Measurements from ENCODE around the gene BCL11A. TPM values are rescaled to one million over a fixed set of nuclear protein-coding genes. Genes with fewer than 3 reads are reported as not detected.

Gene BCL11A
- total and polyA plus RNA-seq, 2 experiments from 2014 or later = 3.5 to 8.9 TPM

DNA sequence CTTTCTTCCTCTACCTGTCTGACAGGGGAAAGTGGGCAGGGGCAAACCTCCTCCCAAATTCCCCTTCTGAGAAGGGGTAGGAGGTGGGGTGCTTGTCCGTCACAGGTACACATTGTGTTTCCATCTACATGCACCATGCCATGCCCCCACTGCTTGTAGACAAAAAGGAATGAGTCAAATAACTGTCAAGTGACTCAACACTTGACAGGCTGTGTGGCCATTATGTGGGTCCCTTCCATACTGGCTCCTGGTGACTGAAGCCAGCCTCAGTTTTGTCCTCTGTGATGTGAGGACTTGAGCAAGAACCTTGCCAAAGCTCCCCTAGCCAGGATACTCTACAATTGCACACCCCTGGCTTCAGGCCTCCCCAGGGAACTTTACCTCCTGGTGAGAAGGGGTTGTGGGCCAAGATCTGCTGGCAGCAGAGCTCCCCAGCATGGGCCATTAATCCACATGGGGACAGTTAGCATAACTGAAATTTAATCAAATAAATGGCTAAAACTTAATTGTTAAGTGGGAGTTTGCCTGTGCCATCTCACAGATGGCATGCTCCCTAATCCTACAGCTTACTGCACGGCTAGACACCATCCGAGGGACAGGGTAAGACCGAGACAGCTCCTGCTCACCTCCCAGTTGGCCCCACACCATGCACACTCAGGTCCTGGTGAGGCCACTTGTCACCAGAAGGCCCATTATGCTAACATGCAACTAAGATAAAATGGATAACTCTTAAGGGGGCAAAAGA is 140.2 kb downstream of the BCL11A start:
- Histone ChIP-seq H3K9me2 (ENCODE audit: insufficient read depth) (no peaks in the 10 kb centered on the region), H3K4me3 (no peak overlapping the region), H2AFZ (no peak overlapping the region), H4K20me1 (ENCODE audit: insufficient read depth) (no peaks in the 10 kb centered on the region), H3K4me2 (ENCODE audit: unreplicated experiment) (no peak overlapping the region), H3K79me2 (ENCODE audit: insufficient read depth) (no peaks in the 10 kb centered on the region), H3K9ac (no peak overlapping the region), H3K27ac (no peak overlapping the region), H3K4me1 (ENCODE audit: insufficient read depth) (no peaks in the 10 kb centered on the region), H3K27me3 (replicated peaks; ENCODE audit: insufficient read depth) (no peaks in the 10 kb centered on the region; the same call in 1 of the 2 replicates), H3K36me3 (ENCODE audit: low read depth) (no peaks in the 10 kb centered on the region), H3K9me3 (ENCODE audit: low read depth) (no peaks in the 10 kb centered on the region), H3F3A (ENCODE audit: insufficient read depth) (peaks cover 17% of the 10 kb centered on the region)
- 90 to 93% methylated on average over 4 of the region's 4 CpGs for WGBS, 2 experiments (ENCODE audit: low coverage in 1 of 2, low lambda C conversion rate in 2 of 2, missing lambda C conversion rate in 2 of 2)
- no peak for DNase-seq
- TF ChIP-seq EZH2phosphoT487 (IDR thresholded peaks at IDR 0.05; ENCODE audit: insufficient read depth, low read depth) (no peak), EZH2 (IDR thresholded peaks at IDR 0.05; ENCODE audit: insufficient read depth, poor library complexity, severe bottlenecking) (no peak)
- in situ Hi-C loops (cut with MboI) = no loop called here

GRCh38 chr2:60412620-60413019 is 140.8 kb downstream of the BCL11A start:
- in situ Hi-C loops (cut with MboI) = no loop called here
- Histone ChIP-seq H3K4me3 (no peak overlapping the region), H4K20me1 (ENCODE audit: insufficient read depth) (no peaks in the 10 kb centered on the region), H3K4me2 (ENCODE audit: unreplicated experiment) (no peak overlapping the region), H3K4me1 (ENCODE audit: insufficient read depth) (no peaks in the 10 kb centered on the region), H3K36me3 (ENCODE audit: low read depth) (no peaks in the 10 kb centered on the region), H2AFZ (no peak overlapping the region), H3K9me3 (ENCODE audit: low read depth) (no peaks in the 10 kb centered on the region), H3K27ac (no peak overlapping the region), H3F3A (ENCODE audit: insufficient read depth) (peaks cover 17% of the 10 kb centered on the region), H3K79me2 (ENCODE audit: insufficient read depth) (no peaks in the 10 kb centered on the region), H3K9ac (no peak overlapping the region), H3K27me3 (replicated peaks; ENCODE audit: insufficient read depth) (no peaks in the 10 kb centered on the region; the same call in 1 of the 2 replicates), H3K9me2 (ENCODE audit: insufficient read depth) (no peaks in the 10 kb centered on the region)
- 76 to 81% methylated on average over 5 of the region's 5 CpGs for WGBS, 2 experiments (ENCODE audit: low coverage in 1 of 2, low lambda C conversion rate in 2 of 2, missing lambda C conversion rate in 2 of 2)
- no peak for DNase-seq
- TF ChIP-seq EZH2phosphoT487 (IDR thresholded peaks at IDR 0.05; ENCODE audit: insufficient read depth, low read depth) (no peak), EZH2 (IDR thresholded peaks at IDR 0.05; ENCODE audit: insufficient read depth, poor library complexity, severe bottlenecking) (no peak)

DNA sequence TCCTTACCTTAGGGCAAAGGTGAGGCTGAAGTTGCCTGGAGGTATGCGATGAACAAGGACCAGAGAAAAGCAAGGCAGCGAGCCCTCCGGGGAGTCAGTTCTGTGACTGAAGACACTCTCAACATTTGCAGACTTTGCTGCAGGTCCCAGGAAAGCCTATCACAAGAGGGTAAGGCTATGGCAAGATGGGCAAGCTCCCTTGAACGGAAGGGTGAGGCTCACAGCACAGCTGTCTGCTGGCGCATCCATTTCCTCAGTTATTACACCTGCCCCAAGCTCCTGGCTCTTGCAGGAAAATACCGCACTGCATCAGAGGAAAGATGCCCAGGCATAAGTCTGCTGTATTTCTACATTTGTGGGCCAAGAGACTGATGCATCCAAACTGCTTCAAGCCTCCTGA is 141.4 kb downstream of the BCL11A start:
- Histone ChIP-seq H3F3A (ENCODE audit: insufficient read depth) (peaks cover 17% of the 10 kb centered on the region), H3K4me3 (no peak overlapping the region), H3K9ac (no peak overlapping the region), H3K36me3 (ENCODE audit: low read depth) (no peaks in the 10 kb centered on the region), H2AFZ (no peak overlapping the region), H3K4me2 (ENCODE audit: unreplicated experiment) (no peak overlapping the region), H3K9me2 (ENCODE audit: insufficient read depth) (no peaks in the 10 kb centered on the region), H4K20me1 (ENCODE audit: insufficient read depth) (no peaks in the 10 kb centered on the region), H3K9me3 (ENCODE audit: low read depth) (no peaks in the 10 kb centered on the region), H3K27ac (no peak overlapping the region), H3K4me1 (ENCODE audit: insufficient read depth) (no peaks in the 10 kb centered on the region), H3K79me2 (ENCODE audit: insufficient read depth) (no peaks in the 10 kb centered on the region), H3K27me3 (replicated peaks; ENCODE audit: insufficient read depth) (no peaks in the 10 kb centered on the region; the same call in 1 of the 2 replicates)
- no peak for DNase-seq
- in situ Hi-C loops (cut with MboI) = no loop called here
- 88 to 91% methylated on average over 6 of the region's 6 CpGs for WGBS, 2 experiments (ENCODE audit: low coverage in 1 of 2, low lambda C conversion rate in 2 of 2, missing lambda C conversion rate in 2 of 2)
- TF ChIP-seq EZH2 (IDR thresholded peaks at IDR 0.05; ENCODE audit: insufficient read depth, poor library complexity, severe bottlenecking) (no peak), EZH2phosphoT487 (IDR thresholded peaks at IDR 0.05; ENCODE audit: insufficient read depth, low read depth) (no peak)

DNA sequence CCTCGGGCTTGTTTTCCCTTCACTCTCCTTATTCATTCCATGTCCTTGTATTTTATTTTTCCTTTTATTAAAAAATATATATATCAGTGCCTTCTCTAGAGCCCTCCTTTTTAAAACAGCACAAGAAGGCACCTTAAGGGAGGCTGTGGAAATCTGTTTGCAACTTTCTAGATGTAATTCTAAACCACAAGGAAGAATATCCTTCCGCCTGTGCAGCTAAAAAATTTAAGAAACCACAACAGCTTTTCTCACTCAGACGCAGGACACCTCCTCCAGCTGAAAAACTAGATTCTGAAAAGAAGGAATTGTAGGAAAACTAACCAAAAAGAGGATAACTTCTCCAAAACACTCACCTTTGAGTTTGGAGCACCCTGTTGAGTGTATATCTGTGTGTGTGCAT is 142.2 kb downstream of the BCL11A start:
- H3K27ac ChIP-seq = no peak overlapping the region
- no peak overlapping the region for H3K9ac ChIP-seq
- DNase-seq = no peak
- no peak overlapping the region for H2AFZ ChIP-seq
- H3K9me2 ChIP-seq (ENCODE audit: insufficient read depth) = no peaks in the 10 kb centered on the region
- WGBS, 2 experiments (ENCODE audit: low coverage in 1 of 2, low lambda C conversion rate in 2 of 2, missing lambda C conversion rate in 2 of 2) = 56 to 60% methylated on average over 3 of the region's 3 CpGs
- H3K4me3 ChIP-seq = no peak overlapping the region
- no peaks in the 10 kb centered on the region for H3K36me3 ChIP-seq (ENCODE audit: low read depth)
- TF ChIP-seq EZH2 (IDR thresholded peaks at IDR 0.05; ENCODE audit: insufficient read depth, poor library complexity, severe bottlenecking) = no peak
- TF ChIP-seq EZH2phosphoT487 (IDR thresholded peaks at IDR 0.05; ENCODE audit: insufficient read depth, low read depth) = no peak
- H3K27me3 ChIP-seq (replicated peaks; ENCODE audit: insufficient read depth) = no peaks in the 10 kb centered on the region; the same call in 1 of the 2 replicates
- no peaks in the 10 kb centered on the region for H3K79me2 ChIP-seq (ENCODE audit: insufficient read depth)
- H3K9me3 ChIP-seq (ENCODE audit: low read depth) = no peaks in the 10 kb centered on the region
- H4K20me1 ChIP-seq (ENCODE audit: insufficient read depth) = no peaks in the 10 kb centered on the region
- H3K4me2 ChIP-seq (ENCODE audit: unreplicated experiment) = no peak overlapping the region
- no peaks in the 10 kb centered on the region for H3K4me1 ChIP-seq (ENCODE audit: insufficient read depth)
- H3F3A ChIP-seq (ENCODE audit: insufficient read depth) = peaks cover 17% of the 10 kb centered on the region
- in situ Hi-C loops (cut with MboI) = no loop called here

All from GM23248 (cell line).